ENCODE results near the gene MYLK.
"Not testable (repeated sequence)": the region's sequence is repeated elsewhere in the genome, so short reads cannot be mapped to it uniquely, and the experiment has no call there.

The MYLK gene

GRCh38 chr3:123725652-123726400, 158.3 kb downstream of the MYLK start:
- DNase-seq (ENCODE audit: extremely low read depth in 1 of 2, low read depth in 1 of 2), result no peak

GRCh38 chr3:123724306-123724705, 159.8 kb downstream of the MYLK start:
- DNase-seq (ENCODE audit: extremely low read depth in 1 of 2, low read depth in 1 of 2), result no peak

GRCh38 chr3:123723522-123724168, 160.5 kb downstream of the MYLK start:
- peak in 1 of 2 donors; percentile 23 for DNase-seq (ENCODE audit: extremely low read depth in 1 of 2, low read depth in 1 of 2)

GRCh38 chr3:123723070-123723469, 161.1 kb downstream of the MYLK start:
- DNase-seq (ENCODE audit: extremely low read depth in 1 of 2, low read depth in 1 of 2), result no peak

GRCh38 chr3:123722456-123722855, 161.7 kb downstream of the MYLK start:
- DNase-seq (ENCODE audit: extremely low read depth in 1 of 2, low read depth in 1 of 2), result no peak

- DNase-seq (ENCODE audit: extremely low read depth in 1 of 2, low read depth in 1 of 2), result no peak
Observed at GRCh38 chr3:123722021-123722420, 162.1 kb downstream of the MYLK start.

- DNase-seq (ENCODE audit: extremely low read depth in 1 of 2, low read depth in 1 of 2), result not testable (repeated sequence)
Observed at GRCh38 chr3:123721095-123721689, 162.9 kb downstream of the MYLK start.

- DNase-seq (ENCODE audit: extremely low read depth in 1 of 2, low read depth in 1 of 2), result no peak
Observed at GRCh38 chr3:123720638-123721037, 163.5 kb downstream of the MYLK start.

- no peak for DNase-seq (ENCODE audit: extremely low read depth in 1 of 2, low read depth in 1 of 2)
Observed at GRCh38 chr3:123719862-123720453, 164.2 kb downstream of the MYLK start.

GRCh38 chr3:123719061-123719756, 164.9 kb downstream of the MYLK start:
- DNase-seq (ENCODE audit: extremely low read depth in 1 of 2, low read depth in 1 of 2), result peak in 1 of 2 donors; percentile 23

- DNase-seq (ENCODE audit: extremely low read depth in 1 of 2, low read depth in 1 of 2), result no peak
Observed at GRCh38 chr3:123718108-123718507, 166.0 kb downstream of the MYLK start.

GRCh38 chr3:123717451-123717850, 166.7 kb downstream of the MYLK start:
- not testable (repeated sequence) for DNase-seq (ENCODE audit: extremely low read depth in 1 of 2, low read depth in 1 of 2)

GRCh38 chr3:123716411-123716810, 167.7 kb downstream of the MYLK start:
- DNase-seq (ENCODE audit: extremely low read depth in 1 of 2, low read depth in 1 of 2), result no peak

GRCh38 chr3:123713211-123713610, 170.9 kb downstream of the MYLK start:
- DNase-seq (ENCODE audit: extremely low read depth in 1 of 2, low read depth in 1 of 2), result no peak

- DNase-seq (ENCODE audit: extremely low read depth in 1 of 2, low read depth in 1 of 2), result no peak
Observed at GRCh38 chr3:123712077-123712860, 171.9 kb downstream of the MYLK start.

GRCh38 chr3:123711356-123711755, 172.8 kb downstream of the MYLK start:
- no peak for DNase-seq (ENCODE audit: extremely low read depth in 1 of 2, low read depth in 1 of 2)

GRCh38 chr3:123708531-123708930, 175.6 kb downstream of the MYLK start:
- DNase-seq (ENCODE audit: extremely low read depth in 1 of 2, low read depth in 1 of 2), result no peak

GRCh38 chr3:123707641-123708040, 176.5 kb downstream of the MYLK start:
- not testable (repeated sequence) for DNase-seq (ENCODE audit: extremely low read depth in 1 of 2, low read depth in 1 of 2)

- DNase-seq (ENCODE audit: extremely low read depth in 1 of 2, low read depth in 1 of 2), result no peak
Observed at GRCh38 chr3:123706871-123707270, 177.3 kb downstream of the MYLK start.
